ENCODE data around the gene SEC61B.
"Not testable (repeated sequence)": the region's sequence is repeated elsewhere in the genome, so short reads cannot be mapped to it uniquely, and the experiment has no call there.

SEC61B gene

GRCh38 chr9:99193466-99193821 is 28.6 kb upstream of the SEC61B start:
- no peak for TF ChIP-seq CTCF (IDR thresholded peaks at IDR 0.05; ENCODE audit: extremely low read depth, missing control alignments)
- DNase-seq (ENCODE audit: low spot score) = no peak

DNA sequence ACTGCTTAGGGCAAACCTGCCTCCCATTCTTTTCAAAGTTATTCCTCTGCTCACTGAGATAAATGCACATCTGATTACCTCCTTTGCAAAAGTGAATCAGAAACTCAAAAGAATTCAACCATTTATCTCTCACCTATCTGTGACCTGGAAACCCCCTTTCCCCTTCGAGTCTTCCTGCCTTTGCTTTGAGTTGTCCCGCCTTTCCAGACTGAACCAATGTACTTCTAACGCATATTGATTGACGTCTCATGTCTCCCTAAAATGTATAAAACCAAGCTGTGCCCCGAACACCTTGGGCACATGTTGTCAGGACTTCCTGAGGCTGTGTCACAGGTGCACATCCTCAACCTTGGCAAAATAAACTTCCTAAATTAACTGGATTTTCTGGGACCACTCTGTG is 25.6 kb upstream of the SEC61B start:
- DNase-seq (ENCODE audit: low spot score) = not testable (repeated sequence)

GRCh38 chr9:99197124-99197630 is 24.9 kb upstream of the SEC61B start:
- DNase-seq (ENCODE audit: low spot score) = no peak
- no peak for TF ChIP-seq CTCF (IDR thresholded peaks at IDR 0.05; ENCODE audit: extremely low read depth, missing control alignments)

DNA sequence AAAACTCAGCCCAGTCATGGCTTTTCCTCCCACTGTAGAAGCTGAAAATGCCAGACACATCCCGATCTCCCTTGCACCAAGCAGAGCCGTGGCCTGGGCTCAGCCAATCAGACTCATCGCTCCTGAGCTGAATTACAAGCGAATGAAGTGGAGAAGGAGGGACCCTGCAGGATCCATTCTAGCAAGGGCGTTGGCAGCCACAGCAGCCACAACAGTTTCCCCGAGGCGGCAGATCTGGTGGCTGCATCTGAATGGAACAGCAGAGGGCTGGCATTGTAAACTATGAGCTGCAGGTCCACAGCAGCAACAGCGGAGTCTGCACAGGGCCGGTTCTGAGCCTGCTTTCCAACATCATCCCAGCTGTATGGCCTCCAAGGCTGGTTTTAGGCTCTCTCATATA is 24.1 kb upstream of the SEC61B start:
- TF ChIP-seq CTCF (IDR thresholded peaks at IDR 0.05; ENCODE audit: extremely low read depth, missing control alignments) = no peak
- DNase-seq (ENCODE audit: low spot score) = no peak

GRCh38 chr9:99199938-99200539 is 22.0 kb upstream of the SEC61B start:
- no peak for DNase-seq (ENCODE audit: low spot score)
- no peak for TF ChIP-seq CTCF (IDR thresholded peaks at IDR 0.05; ENCODE audit: extremely low read depth, missing control alignments)

DNA sequence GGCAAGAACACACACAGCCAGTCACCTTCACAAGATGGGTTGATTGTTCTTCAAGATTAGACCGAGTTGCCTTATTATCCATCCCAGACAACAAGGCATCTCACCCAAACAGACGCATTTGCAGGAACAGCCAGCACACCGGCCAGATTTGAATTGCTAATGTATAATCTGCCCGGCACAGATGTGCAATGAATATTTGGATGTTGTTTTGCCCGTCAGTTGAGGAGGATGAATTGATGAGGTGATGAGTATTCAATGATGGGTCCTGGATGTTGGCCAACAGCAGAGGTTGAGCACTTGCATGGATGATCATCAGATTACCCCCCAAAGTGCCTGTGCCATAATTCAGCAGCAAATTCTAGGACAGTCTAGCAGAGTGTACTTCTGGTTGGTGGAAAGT is 20.5 kb upstream of the SEC61B start:
- DNase-seq (ENCODE audit: low spot score) = no peak
- TF ChIP-seq CTCF (IDR thresholded peaks at IDR 0.05; ENCODE audit: extremely low read depth, missing control alignments) = no peak

DNA sequence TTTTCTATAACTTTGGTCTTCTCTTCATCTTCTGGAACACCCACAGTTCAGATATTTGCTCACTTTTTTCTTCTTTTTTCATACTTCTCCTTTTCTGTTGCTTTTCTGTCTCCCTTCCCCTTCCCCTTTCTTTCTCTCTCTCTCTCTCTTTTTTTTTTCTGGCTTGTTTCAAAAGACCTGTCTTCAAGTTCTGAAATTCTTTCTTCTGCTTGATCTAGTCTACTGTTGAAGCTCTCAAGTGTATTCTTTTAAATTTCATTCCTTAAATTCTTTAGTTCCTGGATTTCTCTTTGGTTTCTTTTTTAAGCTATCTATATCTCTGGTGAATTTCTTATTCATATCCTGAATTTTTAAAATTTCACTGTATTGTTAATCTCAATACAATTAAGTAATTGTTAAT is 11.5 kb upstream of the SEC61B start:
- no peak for TF ChIP-seq CTCF (IDR thresholded peaks at IDR 0.05; ENCODE audit: extremely low read depth, missing control alignments)

GRCh38 chr9:99211746-99212145 is 10.3 kb upstream of the SEC61B start:
- DNase-seq (ENCODE audit: low spot score) = no peak
- no peak for TF ChIP-seq CTCF (IDR thresholded peaks at IDR 0.05; ENCODE audit: extremely low read depth, missing control alignments)

More for the DNA sequence above, 11.5 kb upstream of the SEC61B start:
- no peak for DNase-seq (ENCODE audit: low spot score)

All from GM20000 (cell line).